B cell (primary cell): ENCODE data around the gene SH3RF3.

Source experiments
- CTCF ChIP-seq: fragments of 200-600 bp; IDR thresholded peaks from one replicate; pipeline ENCODE4 v1.8.0; 2022; ENCODE audit warnings: antibody characterized with exemption, mild to moderate bottlenecking
- EZH2 ChIP-seq: IDR thresholded peaks from 2 replicates; pipeline ENCODE4 v1.6.1; 2012; ENCODE audit warnings: borderline replicate concordance, low read depth, mild to moderate bottlenecking, moderate library complexity, low read length; ENCODE audit not compliant: insufficient read depth, poor library complexity, severe bottlenecking

- TF ChIP-seq EZH2 (no peak), CTCF (no peak)
Measured at GRCh38 chr2:109118321-109118720, 10.7 kb upstream of the SH3RF3 start.
